NCI-H446 (cell line): ENCODE data around the gene BIN1.

Experiments
- DNase-seq, 2 experiments: peaks; one replicate each; lab custom pipeline; 2025; lab: John Stamatoyannopoulos, UW

Gene BIN1

GRCh38 chr2:127104166-127104660, 2.7 kb downstream of the BIN1 start:
- DNase-seq, result no peak

- no peak for DNase-seq
Observed at GRCh38 chr2:127103243-127104165, 3.5 kb downstream of the BIN1 start.

GRCh38 chr2:127102521-127103242, 4.3 kb downstream of the BIN1 start:
- DNase-seq, result no peak

- no peak for DNase-seq
Observed at GRCh38 chr2:127101756-127102477, 5.0 kb downstream of the BIN1 start.

GRCh38 chr2:127101048-127101611, 5.8 kb downstream of the BIN1 start:
- DNase-seq, result no peak

- no peak for DNase-seq
Observed at GRCh38 chr2:127100251-127101047, 6.5 kb downstream of the BIN1 start.

GRCh38 chr2:127098711-127099110, 8.2 kb downstream of the BIN1 start:
- DNase-seq, result no peak

GRCh38 chr2:127097841-127098651, 8.9 kb downstream of the BIN1 start:
- no peak for DNase-seq

GRCh38 chr2:127097471-127097765, 9.5 kb downstream of the BIN1 start:
- DNase-seq, result no peak

GRCh38 chr2:127096718-127097470, 10.1 kb downstream of the BIN1 start:
- DNase-seq, result no peak

- DNase-seq, result no peak
Observed at GRCh38 chr2:127096280-127096679, 10.7 kb downstream of the BIN1 start.

GRCh38 chr2:127095784-127096183, 11.2 kb downstream of the BIN1 start:
- DNase-seq, result no peak

- no peak for DNase-seq
Observed at GRCh38 chr2:127095367-127095641, 11.7 kb downstream of the BIN1 start.

GRCh38 chr2:127094509-127095366, 12.2 kb downstream of the BIN1 start:
- no peak for DNase-seq

- no peak for DNase-seq
Observed at GRCh38 chr2:127093648-127094210, 13.2 kb downstream of the BIN1 start.

GRCh38 chr2:127092901-127093516, 13.9 kb downstream of the BIN1 start:
- DNase-seq, result no peak

- no peak for DNase-seq
Observed at GRCh38 chr2:127092306-127092705, 14.6 kb downstream of the BIN1 start.

- no peak for DNase-seq
Observed at GRCh38 chr2:127091886-127092285, 15.1 kb downstream of the BIN1 start.
